SK-N-SH (cell line): ENCODE results near the gene STXBP6.

Source experiments
- EP300 ChIP-seq, 2 experiments: IDR thresholded peaks; 2 replicates each; pipeline versions ENCODE4 v1.4.0 to v1.6.1; 2012; ENCODE audit warnings: borderline replicate concordance in 1 of 2, low read depth in 1 of 2, low read length in 1 of 2
- RFX5 ChIP-seq: IDR thresholded peaks from 2 replicates; pipeline ENCODE4 v1.6.1; 2012; ENCODE audit warnings: mild to moderate bottlenecking, improper control_type of control experiment, low read length
- TCF12 ChIP-seq: IDR thresholded peaks from 2 replicates; pipeline ENCODE4 v1.4.0; 2012
- TF ChIP-seq, protein P1 (sequence below): fragments of 200-600 bp; sonication (generic); IDR thresholded peaks from 2 replicates; pipeline ENCODE4 v1.6.1; 2017; ENCODE audit warnings: antibody characterized with exemption, mild to moderate bottlenecking, moderate library complexity

DNA sequence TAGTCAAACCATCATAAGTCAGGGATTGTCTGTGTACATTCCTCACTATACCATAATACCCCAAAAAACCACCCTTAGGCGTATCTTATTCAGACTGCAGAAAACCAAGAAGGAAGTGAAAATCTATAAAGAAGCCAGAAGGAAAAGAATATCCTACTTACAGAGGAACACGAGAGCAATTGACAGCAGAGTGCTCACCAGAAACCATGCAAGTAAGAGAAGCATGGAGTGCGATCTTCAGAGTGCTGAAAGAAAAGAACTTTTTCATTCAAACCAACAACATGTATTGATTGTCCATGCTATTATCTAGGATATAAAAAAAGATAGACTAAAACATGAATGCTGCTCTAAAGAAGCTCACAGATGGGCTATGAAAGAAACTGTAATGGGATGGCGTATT, 50.8 kb downstream of the STXBP6 start:
- TF ChIP-seq, protein P1, sequence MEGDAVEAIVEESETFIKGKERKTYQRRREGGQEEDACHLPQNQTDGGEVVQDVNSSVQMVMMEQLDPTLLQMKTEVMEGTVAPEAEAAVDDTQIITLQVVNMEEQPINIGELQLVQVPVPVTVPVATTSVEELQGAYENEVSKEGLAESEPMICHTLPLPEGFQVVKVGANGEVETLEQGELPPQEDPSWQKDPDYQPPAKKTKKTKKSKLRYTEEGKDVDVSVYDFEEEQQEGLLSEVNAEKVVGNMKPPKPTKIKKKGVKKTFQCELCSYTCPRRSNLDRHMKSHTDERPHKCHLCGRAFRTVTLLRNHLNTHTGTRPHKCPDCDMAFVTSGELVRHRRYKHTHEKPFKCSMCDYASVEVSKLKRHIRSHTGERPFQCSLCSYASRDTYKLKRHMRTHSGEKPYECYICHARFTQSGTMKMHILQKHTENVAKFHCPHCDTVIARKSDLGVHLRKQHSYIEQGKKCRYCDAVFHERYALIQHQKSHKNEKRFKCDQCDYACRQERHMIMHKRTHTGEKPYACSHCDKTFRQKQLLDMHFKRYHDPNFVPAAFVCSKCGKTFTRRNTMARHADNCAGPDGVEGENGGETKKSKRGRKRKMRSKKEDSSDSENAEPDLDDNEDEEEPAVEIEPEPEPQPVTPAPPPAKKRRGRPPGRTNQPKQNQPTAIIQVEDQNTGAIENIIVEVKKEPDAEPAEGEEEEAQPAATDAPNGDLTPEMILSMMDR: no peak
- TF ChIP-seq RFX5: no peak
- no peak for TF ChIP-seq TCF12
- no peak for TF ChIP-seq EP300 (IDR thresholded peaks at IDR 0.05; ENCODE audit: borderline replicate concordance in 1 of 2, low read depth in 1 of 2, low read length in 1 of 2)
